GM21515 (cell line): ENCODE data around the gene CAMK2A.
A peak's percentile ranks its signal among the peaks of the same experiment; 100 is the strongest.
"Not testable (repeated sequence)": the region's sequence is repeated elsewhere in the genome, so short reads cannot be mapped to it uniquely, and the experiment has no call there.

Source experiments
- ATAC-seq: cut with Tn5 transposase; IDR thresholded peaks from one replicate; pipeline ENCODE4 v1.9.1; 2021; ENCODE audit not compliant: unreplicated experiment

Gene CAMK2A

GRCh38 chr5:150238646-150239045, 50.9 kb downstream of the CAMK2A start:
- no peak for ATAC-seq

GRCh38 chr5:150236981-150237754, 52.4 kb downstream of the CAMK2A start:
- no peak for ATAC-seq

GRCh38 chr5:150236313-150236712, 53.3 kb downstream of the CAMK2A start:
- no peak for ATAC-seq

- ATAC-seq, result no peak
Measured at GRCh38 chr5:150235500-150235854, 54.1 kb downstream of the CAMK2A start.

- no peak for ATAC-seq
Measured at GRCh38 chr5:150234576-150235499, 54.7 kb downstream of the CAMK2A start.

GRCh38 chr5:150233706-150234105, 55.9 kb downstream of the CAMK2A start:
- not testable (repeated sequence) for ATAC-seq

- no peak for ATAC-seq
Measured at GRCh38 chr5:150230842-150231241, 58.7 kb downstream of the CAMK2A start.

- no peak for ATAC-seq
Measured at GRCh38 chr5:150229571-150229970, 60.0 kb downstream of the CAMK2A start.

- ATAC-seq, result no peak
Measured at GRCh38 chr5:150227606-150228273, 61.8 kb downstream of the CAMK2A start.

GRCh38 chr5:150227036-150227435, 62.5 kb downstream of the CAMK2A start:
- ATAC-seq, result no peak

- ATAC-seq, result no peak
Measured at GRCh38 chr5:150224483-150225027, 65.0 kb downstream of the CAMK2A start.

GRCh38 chr5:150223474-150223873, 66.1 kb downstream of the CAMK2A start:
- ATAC-seq, result no peak

GRCh38 chr5:150222906-150223305, 66.7 kb downstream of the CAMK2A start:
- ATAC-seq, result no peak

GRCh38 chr5:150221471-150221870, 68.1 kb downstream of the CAMK2A start:
- ATAC-seq, result no peak

GRCh38 chr5:150219861-150220260, 69.7 kb downstream of the CAMK2A start:
- ATAC-seq, result no peak

GRCh38 chr5:150219142-150219541, 70.4 kb downstream of the CAMK2A start:
- no peak for ATAC-seq

GRCh38 chr5:150218693-150219035, 70.9 kb downstream of the CAMK2A start:
- no peak for ATAC-seq

GRCh38 chr5:150217873-150218692, 71.5 kb downstream of the CAMK2A start:
- peak; percentile 91 for ATAC-seq

GRCh38 chr5:150217038-150217437, 72.5 kb downstream of the CAMK2A start:
- no peak for ATAC-seq
